ENCODE data around the gene CLDN17.

The CLDN17 gene

GRCh38 chr21:30166705-30167104 is at the start of gene CLDN17:
Gene CLDN17, minus strand, starts transcription at chr21:30166805. Its CDS starts 188 bp downstream, at chr21:30166617.
- DNase-seq (ENCODE audit: low read depth, low spot score), result no peak

GRCh38 chr21:30216041-30216723 is 49.6 kb upstream of the CLDN17 start, which contains the start of gene CLDN8:
Gene CLDN8, minus strand, starts transcription at chr21:30216097. Its CDS starts 172 bp downstream, at chr21:30215925.
- DNase-seq (ENCODE audit: low read depth, low spot score), result no peak

GRCh38 chr21:30211071-30211470 is 44.5 kb upstream of the CLDN17 start:
- no peak for DNase-seq (ENCODE audit: low read depth, low spot score)

GRCh38 chr21:30209601-30210000 is 43.0 kb upstream of the CLDN17 start:
- DNase-seq (ENCODE audit: low read depth, low spot score), result no peak

GRCh38 chr21:30207252-30207579 is 40.6 kb upstream of the CLDN17 start:
- DNase-seq (ENCODE audit: low read depth, low spot score), result no peak

GRCh38 chr21:30206551-30207251 is 40.1 kb upstream of the CLDN17 start:
- DNase-seq (ENCODE audit: low read depth, low spot score), result no peak

- no peak for DNase-seq (ENCODE audit: low read depth, low spot score)
These were observed 33.4 kb upstream of the CLDN17 start for GRCh38 chr21:30200000-30200399.

- DNase-seq (ENCODE audit: low read depth, low spot score), result no peak
These were observed 28.2 kb upstream of the CLDN17 start for GRCh38 chr21:30194701-30195299.

- DNase-seq (ENCODE audit: low read depth, low spot score), result no peak
These were observed 26.6 kb upstream of the CLDN17 start for GRCh38 chr21:30193201-30193600.

GRCh38 chr21:30190554-30190953 is 23.9 kb upstream of the CLDN17 start:
- no peak for DNase-seq (ENCODE audit: low read depth, low spot score)

GRCh38 chr21:30189773-30190172 is 23.2 kb upstream of the CLDN17 start:
- DNase-seq (ENCODE audit: low read depth, low spot score), result no peak

GRCh38 chr21:30186242-30186641 is 19.6 kb upstream of the CLDN17 start:
- no peak for DNase-seq (ENCODE audit: low read depth, low spot score)

- DNase-seq (ENCODE audit: low read depth, low spot score), result no peak
These were observed 1.5 kb upstream of the CLDN17 start for GRCh38 chr21:30168086-30168485.

- DNase-seq (ENCODE audit: low read depth, low spot score), result no peak
These were observed 434 bp downstream of the CLDN17 start for GRCh38 chr21:30166171-30166570.

GRCh38 chr21:30164796-30165195 is 1.8 kb downstream of the CLDN17 start:
- no peak for DNase-seq (ENCODE audit: low read depth, low spot score)

GRCh38 chr21:30153697-30154340 is 12.8 kb downstream of the CLDN17 start:
- DNase-seq (ENCODE audit: low read depth, low spot score), result no peak

- DNase-seq (ENCODE audit: low read depth, low spot score), result no peak
These were observed 13.8 kb downstream of the CLDN17 start for GRCh38 chr21:30152792-30153191.

- no peak for DNase-seq (ENCODE audit: low read depth, low spot score)
These were observed 17.7 kb downstream of the CLDN17 start for GRCh38 chr21:30148906-30149305.

- DNase-seq (ENCODE audit: low read depth, low spot score), result no peak
These were observed 19.9 kb downstream of the CLDN17 start for GRCh38 chr21:30146558-30147282.

- DNase-seq (ENCODE audit: low read depth, low spot score), result no peak
These were observed 28.1 kb downstream of the CLDN17 start for GRCh38 chr21:30138483-30138882.

GRCh38 chr21:30129246-30129645 is 37.4 kb downstream of the CLDN17 start:
- no peak for DNase-seq (ENCODE audit: low read depth, low spot score)

GRCh38 chr21:30126576-30126975 is 40.0 kb downstream of the CLDN17 start:
- no peak for DNase-seq (ENCODE audit: low read depth, low spot score)

Data from activated CD4-positive, CD25-positive, alpha-beta regulatory T cell treated with anti-CD3 and anti-CD28 coated beads, Interleukin-2, amount 50 U/mL, for 16 hours (primary cell).